ENCODE measurements around the gene SLC1A2. TPM values are rescaled to one million over a fixed set of nuclear protein-coding genes. Genes with fewer than 3 reads are reported as not detected.

The SLC1A2 gene
- polyA plus RNA-seq, 1 experiment: 0.60 TPM

- no peaks in the 10 kb centered on the region for H3K27me3 ChIP-seq (ENCODE audit: control insufficient read depth, insufficient read depth, low read length)
- DNase-seq (ENCODE audit: low read depth): no peak
- TF ChIP-seq CTCF (IDR thresholded peaks at IDR 0.05; ENCODE audit: insufficient read depth, low read depth, low read length): no peak
- ChIA-PET CTCF (interaction anchor here (0.8 kb wide), 1 partner anchor 151 kb away, joined by 3 read pairs; no protein-coding TSS in a partner anchor), POLR2A (no interaction called here)
- H3K4me3 ChIP-seq (ENCODE audit: low read depth, low read length): no peak overlapping the region
- H3K36me3 ChIP-seq (ENCODE audit: control insufficient read depth, insufficient read depth, low read length): no peaks in the 10 kb centered on the region
Measured at GRCh38 chr11:35298369-35298768, 121.0 kb downstream of the SLC1A2 start.

- no peak for DNase-seq (ENCODE audit: low read depth)
- POLR2A ChIA-PET: no interaction called here
- Histone ChIP-seq H3K27me3 (ENCODE audit: control insufficient read depth, insufficient read depth, low read length) (no peaks in the 10 kb centered on the region), H3K4me3 (ENCODE audit: low read depth, low read length) (no peak overlapping the region), H3K36me3 (ENCODE audit: control insufficient read depth, insufficient read depth, low read length) (no peaks in the 10 kb centered on the region)
- no peak for TF ChIP-seq CTCF (IDR thresholded peaks at IDR 0.05; ENCODE audit: insufficient read depth, low read depth, low read length)
- CTCF ChIA-PET: interaction anchor here (1.1 to 1.9 kb wide), 3 partner anchors 8 to 25 kb away, joined by 3 to 5 read pairs (median 5); no protein-coding TSS in a partner anchor
Measured at GRCh38 chr11:35295751-35296150, 123.6 kb downstream of the SLC1A2 start.

GRCh38 chr11:35293699-35294098, 125.7 kb downstream of the SLC1A2 start:
- Histone ChIP-seq H3K4me3 (ENCODE audit: low read depth, low read length) (no peak overlapping the region), H3K36me3 (ENCODE audit: control insufficient read depth, insufficient read depth, low read length) (no peaks in the 10 kb centered on the region), H3K27me3 (ENCODE audit: control insufficient read depth, insufficient read depth, low read length) (no peaks in the 10 kb centered on the region)
- DNase-seq (ENCODE audit: low read depth): no peak
- ChIA-PET CTCF (interaction anchor here (1.0 kb wide), 1 partner anchor 11 kb away, joined by 3 read pairs; no protein-coding TSS in a partner anchor), POLR2A (no interaction called here)
- no peak for TF ChIP-seq CTCF (IDR thresholded peaks at IDR 0.05; ENCODE audit: insufficient read depth, low read depth, low read length)

- no peak for DNase-seq (ENCODE audit: low read depth)
- ChIA-PET CTCF (interaction anchor here (1.0 kb wide), 1 partner anchor 11 kb away, joined by 3 read pairs; no protein-coding TSS in a partner anchor), POLR2A (no interaction called here)
- no peak for TF ChIP-seq CTCF (IDR thresholded peaks at IDR 0.05; ENCODE audit: insufficient read depth, low read depth, low read length)
- Histone ChIP-seq H3K27me3 (ENCODE audit: control insufficient read depth, insufficient read depth, low read length) (no peaks in the 10 kb centered on the region), H3K4me3 (ENCODE audit: low read depth, low read length) (no peak overlapping the region), H3K36me3 (ENCODE audit: control insufficient read depth, insufficient read depth, low read length) (no peaks in the 10 kb centered on the region)
Measured at GRCh38 chr11:35293035-35293434, 126.3 kb downstream of the SLC1A2 start.

- no peak for DNase-seq (ENCODE audit: low read depth)
- ChIA-PET CTCF (no interaction called here), POLR2A (no interaction called here)
- Histone ChIP-seq H3K36me3 (ENCODE audit: control insufficient read depth, insufficient read depth, low read length) (no peaks in the 10 kb centered on the region), H3K4me3 (ENCODE audit: low read depth, low read length) (no peak overlapping the region), H3K27me3 (ENCODE audit: control insufficient read depth, insufficient read depth, low read length) (no peaks in the 10 kb centered on the region)
- no peak for TF ChIP-seq CTCF (IDR thresholded peaks at IDR 0.05; ENCODE audit: insufficient read depth, low read depth, low read length)
Measured at GRCh38 chr11:35292279-35292678, 127.1 kb downstream of the SLC1A2 start.
